Stomach (tissue), 4 donors: Measurements from ENCODE around the gene NISCH.

Experiments used
- EP300 ChIP-seq: sonication (generic); formaldehyde crosslinking; IDR thresholded peaks from one replicate; pipeline ENCODE4 v1.6.1; 2017; ENCODE audit warnings: antibody characterized with exemption
- TF ChIP-seq, protein P1 (sequence below), 7 experiments: fragments of 450-650 bp in 4 of 7; fragments of 200-600 bp in 3 of 7; sonication (generic) in 3 of 7; IDR thresholded peaks; one replicate each; pipeline ENCODE4 v1.5.1; 2016 to 2019; ENCODE audit warnings: antibody characterized with exemption in 7 of 7, control low read depth in 2 of 7, mild to moderate bottlenecking in 1 of 7

DNA sequence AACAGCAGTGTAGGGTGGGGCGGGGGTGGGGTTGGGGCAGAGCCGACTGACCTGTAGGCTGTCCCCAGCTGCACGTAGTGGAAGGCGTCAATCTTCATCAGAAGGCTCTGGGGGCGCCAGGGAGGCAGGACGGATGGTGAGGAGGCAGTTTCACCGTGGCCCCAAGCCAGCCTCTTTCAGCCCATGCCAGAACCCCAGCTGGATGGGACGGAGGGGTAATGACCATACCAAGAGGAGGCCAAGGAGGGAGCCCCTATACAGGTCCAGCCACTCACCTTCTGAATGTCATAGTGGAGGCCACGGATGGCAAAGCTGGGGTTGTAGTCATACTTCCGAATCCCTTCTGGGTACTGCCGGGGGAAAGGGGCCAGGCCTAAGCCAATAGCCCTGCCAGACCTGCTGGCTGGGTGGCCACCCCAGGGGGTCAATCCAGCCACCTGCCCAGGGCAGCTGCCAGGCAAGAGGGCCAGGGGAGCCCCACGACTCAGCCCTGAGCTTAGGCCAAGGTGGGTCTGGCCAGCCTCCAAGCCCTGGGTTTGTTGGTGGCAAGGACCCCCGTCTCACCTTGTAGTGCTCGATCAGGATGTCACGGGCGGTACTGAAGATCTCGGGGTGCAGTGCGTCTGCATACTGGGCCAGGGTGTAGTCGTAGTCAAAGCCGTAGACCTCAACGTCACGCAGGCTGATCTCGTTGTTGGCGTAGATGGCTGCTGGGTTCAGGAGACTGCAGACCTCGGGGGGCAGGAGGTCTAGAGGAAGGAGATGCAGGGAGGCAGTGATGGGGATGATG lies 73.4 kb downstream of the NISCH start:
- TF ChIP-seq EP300: no peak
- TF ChIP-seq, protein P1, sequence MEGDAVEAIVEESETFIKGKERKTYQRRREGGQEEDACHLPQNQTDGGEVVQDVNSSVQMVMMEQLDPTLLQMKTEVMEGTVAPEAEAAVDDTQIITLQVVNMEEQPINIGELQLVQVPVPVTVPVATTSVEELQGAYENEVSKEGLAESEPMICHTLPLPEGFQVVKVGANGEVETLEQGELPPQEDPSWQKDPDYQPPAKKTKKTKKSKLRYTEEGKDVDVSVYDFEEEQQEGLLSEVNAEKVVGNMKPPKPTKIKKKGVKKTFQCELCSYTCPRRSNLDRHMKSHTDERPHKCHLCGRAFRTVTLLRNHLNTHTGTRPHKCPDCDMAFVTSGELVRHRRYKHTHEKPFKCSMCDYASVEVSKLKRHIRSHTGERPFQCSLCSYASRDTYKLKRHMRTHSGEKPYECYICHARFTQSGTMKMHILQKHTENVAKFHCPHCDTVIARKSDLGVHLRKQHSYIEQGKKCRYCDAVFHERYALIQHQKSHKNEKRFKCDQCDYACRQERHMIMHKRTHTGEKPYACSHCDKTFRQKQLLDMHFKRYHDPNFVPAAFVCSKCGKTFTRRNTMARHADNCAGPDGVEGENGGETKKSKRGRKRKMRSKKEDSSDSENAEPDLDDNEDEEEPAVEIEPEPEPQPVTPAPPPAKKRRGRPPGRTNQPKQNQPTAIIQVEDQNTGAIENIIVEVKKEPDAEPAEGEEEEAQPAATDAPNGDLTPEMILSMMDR (IDR thresholded peaks at IDR 0.05): no peak
